Endothelial cell of umbilical vein (primary cell): Measurements from ENCODE around the gene RNF10. TPM values are rescaled to one million over a fixed set of nuclear protein-coding genes. Genes with fewer than 3 reads are reported as not detected.

Experiments used
- BruUV-seq: library from RNA; stranded (reverse); fragments of 400-500 nt; replicated peaks from 2 replicates; lab custom pipeline; 2021; lab: Mats Ljungman, UMichigan
- CTCF ChIA-PET: fragments of 300-600, 350-600 bp; sonication (Branson Sonifier 250); formaldehyde crosslinking; loops from one replicate; lab custom pipeline; 2021; ENCODE audit warnings: antibody characterized with exemption, inconsistent platforms; lab: Charles Lee
- POLR2A ChIA-PET: fragments of 300-600, 350-600 bp; sonication (Branson Sonifier 250); formaldehyde crosslinking; loops from one replicate; lab custom pipeline; 2021; ENCODE audit warnings: antibody characterized with exemption, inconsistent platforms; lab: Charles Lee
- DNase-seq: peaks from one replicate; pipeline ENCODE4 v3.0.0-alpha.2; 2011; ENCODE audit warnings: low read depth, low spot score
- FAIRE-seq: peaks from 2 replicates; lab custom pipeline; 2011; peaks lifted over from hg19 to GRCh38; lab: Jason Lieb, UNC
- H2AFZ ChIP-seq: 2 replicates; pipeline ENCODE4 v1.6.0; 2012; ENCODE audit warnings: low read depth, low read length, control low read depth, inconsistent platforms
- H3K27ac ChIP-seq: 2 replicates; pipeline ENCODE4 v1.5.1; 2011; ENCODE audit warnings: low read depth, mild to moderate bottlenecking, control low read depth, low read length, moderate library complexity; ENCODE audit not compliant: insufficient read depth
- H3K27me3 ChIP-seq, 2 experiments: 2 replicates each; pipeline versions ENCODE4 v1.6.0 to v1.6.1; 2011; ENCODE audit warnings: low read length in 2 of 2, mixed read lengths in 1 of 2; ENCODE audit not compliant: control insufficient read depth in 2 of 2, insufficient read depth in 2 of 2
- H3K36me3 ChIP-seq, 2 experiments: 2 replicates in 1 of 2; 3 replicates in 1 of 2; pipeline ENCODE4 v1.5.1; 2011; ENCODE audit warnings: low read length in 2 of 2, mild to moderate bottlenecking in 1 of 2, moderate library complexity in 1 of 2; ENCODE audit not compliant: control insufficient read depth in 2 of 2, insufficient read depth in 2 of 2; ENCODE audit errors: extremely low read depth in 1 of 2
- H3K4me1 ChIP-seq: 3 replicates; pipeline ENCODE4 v1.5.1; 2011; ENCODE audit warnings: mild to moderate bottlenecking, low read length; ENCODE audit not compliant: control insufficient read depth, insufficient read depth; ENCODE audit errors: extremely low read depth
- H3K4me2 ChIP-seq: 2 replicates; pipeline ENCODE4 v1.6.1; 2011; ENCODE audit warnings: low read length, control low read depth, mixed read lengths; ENCODE audit not compliant: insufficient read depth
- H3K4me3 ChIP-seq, 3 experiments: fragments of 200-600 bp in 1 of 3; sonication (generic), shearing (Covaris generic) in 1 of 3; replicated peaks in 1 of 3; 2 replicates each; pipeline ENCODE4 v1.5.1; 2011 to 2016; ENCODE audit warnings: control low read depth in 3 of 3, low read length in 3 of 3, mild to moderate bottlenecking in 2 of 3, inconsistent platforms in 1 of 3, low read depth in 1 of 3, moderate library complexity in 1 of 3; ENCODE audit not compliant: insufficient read depth in 1 of 3
- H3K79me2 ChIP-seq: 2 replicates; pipeline ENCODE4 v1.6.0; 2012; ENCODE audit warnings: low read length, inconsistent platforms; ENCODE audit not compliant: control insufficient read depth, insufficient read depth
- H3K9ac ChIP-seq: replicated peaks from 2 replicates; pipeline ENCODE3; 2011; ENCODE audit warnings: low read length, control low read depth; ENCODE audit not compliant: insufficient read depth; ENCODE audit errors: extremely low read depth
- H3K9me1 ChIP-seq: replicated peaks from 3 replicates; pipeline ENCODE4 v1.6.0; 2011; ENCODE audit warnings: mild to moderate bottlenecking, low read length; ENCODE audit not compliant: control insufficient read depth, insufficient read depth; ENCODE audit errors: extremely low read depth
- H3K9me3 ChIP-seq: replicated peaks from 2 replicates; pipeline ENCODE4 v1.5.1; 2012; ENCODE audit warnings: low read length, inconsistent platforms; ENCODE audit not compliant: control insufficient read depth, insufficient read depth
- H4K20me1 ChIP-seq: replicated peaks from 2 replicates; pipeline ENCODE3; 2011; ENCODE audit warnings: mild to moderate bottlenecking, low read length; ENCODE audit not compliant: control insufficient read depth, insufficient read depth; ENCODE audit errors: extremely low read depth
- EZH2 ChIP-seq: IDR thresholded peaks from 2 replicates; pipeline ENCODE4 v1.6.1; 2012; ENCODE audit warnings: borderline replicate concordance, low read depth, mild to moderate bottlenecking, moderate library complexity, low read length, inconsistent platforms; ENCODE audit not compliant: severe bottlenecking
- FOS ChIP-seq: IDR thresholded peaks from 2 replicates; pipeline ENCODE4 v1.6.1; 2011; ENCODE audit warnings: mild to moderate bottlenecking, low read length, moderate library complexity, borderline replicate concordance; ENCODE audit not compliant: insufficient read depth
- GATA2 ChIP-seq: IDR thresholded peaks from 2 replicates; pipeline ENCODE4 v1.7.0; 2011; ENCODE audit warnings: low read depth, mild to moderate bottlenecking, moderate library complexity, mixed read lengths, low read length; ENCODE audit not compliant: insufficient read length, insufficient read depth
- JUN ChIP-seq: IDR thresholded peaks from 2 replicates; pipeline ENCODE4 v1.6.1; 2011; ENCODE audit warnings: borderline replicate concordance, low read depth; ENCODE audit not compliant: insufficient read length, insufficient read depth
- MYC ChIP-seq: IDR thresholded peaks from one replicate; pipeline ENCODE4 v1.6.1; 2011; ENCODE audit warnings: mild to moderate bottlenecking, low read depth, low read length
- POLR2A ChIP-seq: IDR thresholded peaks from 2 replicates; pipeline ENCODE4 v1.6.1; 2012; ENCODE audit warnings: low read depth, mild to moderate bottlenecking, control low read depth, low read length
- POLR2AphosphoS5 ChIP-seq: IDR thresholded peaks from 2 replicates; pipeline ENCODE4 v1.6.1; 2012; ENCODE audit warnings: low read depth, mild to moderate bottlenecking, control low read depth, low read length, moderate library complexity; ENCODE audit not compliant: insufficient read depth
- dilution Hi-C: fragments of 300-500 bp; cut with MboI; formaldehyde crosslinking; loops from one replicate; pipeline ENCODE4 v1.15.0; 2019; ENCODE audit warnings: low sequenced_read_pairs; ENCODE audit not compliant: extremely low pct_ligation_motif_present
- intact Hi-C: fragments of 100-400 bp; cut with micrococcal nuclease; formaldehyde crosslinking; loops from one replicate; pipeline ENCODE4 v1.10.0; 2022
- polyA plus RNA-seq, 4 experiments: library from polyadenylated mRNA; depleted of rRNA in 3 of 4; stranded (reverse) in 3 of 4; unstranded in 1 of 4; fragments of >200 nt; gene quantifications; 2 replicates each; pipeline versions ENCODE4 v1.2.1 to v1.2.3, GENCODE V29; 2011 to 2012; ENCODE audit warnings: missing spikeins in 1 of 4
- total RNA-seq: library from RNA; stranded (reverse); gene quantifications from 2 replicates; pipeline ENCODE4 v1.2.3, GENCODE V29; 2021
- TF ChIP-seq, protein P1 (sequence below): IDR thresholded peaks from 2 replicates; pipeline ENCODE4 v1.6.1; 2011; ENCODE audit not compliant: insufficient read depth, insufficient read length
- TF ChIP-seq, protein P2 (sequence below), 2 donors: IDR thresholded peaks; 1 replicate in 1 of 2; 2 replicates in 1 of 2; pipeline ENCODE4 v1.5.1; 2011; ENCODE audit warnings: low read length in 2 of 2, mild to moderate bottlenecking in 2 of 2, moderate library complexity in 2 of 2, control low read depth in 1 of 2, inconsistent platforms in 1 of 2, low read depth in 1 of 2; ENCODE audit not compliant: insufficient read depth in 1 of 2; ENCODE audit errors: extremely low read depth in 1 of 2

The RNF10 gene
- total and polyA plus RNA-seq, 2 donors (not counting 3 experiments of a cell fraction or from before 2014, with no cell fraction given), result 120 to 236 TPM

DNA sequence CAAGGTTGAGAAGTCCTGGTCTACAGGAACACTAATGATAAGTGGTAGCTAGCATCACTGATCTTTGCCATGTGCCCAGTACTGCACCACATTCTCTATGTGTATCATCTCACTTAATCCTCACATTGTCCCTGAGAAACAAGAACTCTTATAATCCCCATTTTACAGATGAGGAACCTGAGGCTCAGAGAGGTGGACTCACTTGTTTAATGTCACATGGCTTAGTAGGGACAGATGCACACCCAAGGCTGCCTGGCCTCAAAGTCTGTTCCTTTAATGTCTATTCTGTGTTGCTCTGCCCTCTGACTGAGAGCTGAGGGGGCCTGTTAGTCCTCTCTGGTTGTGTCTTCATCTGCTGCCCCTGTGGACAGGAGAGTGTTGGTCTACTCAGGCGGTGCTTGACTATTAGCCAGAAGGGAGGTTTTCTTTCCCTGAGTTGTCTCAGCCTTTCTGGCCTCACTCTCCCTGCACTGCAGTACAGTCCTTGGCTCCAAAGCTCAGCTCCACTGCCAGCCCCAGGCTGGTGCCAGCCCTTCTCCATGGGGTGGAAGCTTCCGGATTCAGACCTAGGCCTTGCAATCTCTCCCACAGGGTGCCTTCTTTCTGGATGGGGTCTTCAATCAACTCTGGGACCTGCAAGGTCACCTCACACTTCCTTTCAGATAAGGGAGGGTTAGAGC lies 43.2 kb upstream of the RNF10 start:
- BruUV-seq, result no TSS peak
- no peak overlapping the region for H3K4me3 ChIP-seq
- no peak overlapping the region for H3K27ac ChIP-seq
- no peaks in the 10 kb centered on the region for H3K36me3 ChIP-seq
- POLR2A ChIA-PET, result no interaction called here
- no peaks in the 10 kb centered on the region for H3K9me1 ChIP-seq
- no peak overlapping the region for H3K4me2 ChIP-seq
- intact Hi-C loops, result no loop called here
- H3K79me2 ChIP-seq, result peaks cover under 1% of the 10 kb centered on the region
- no peak overlapping the region for H3K9ac ChIP-seq
- TF ChIP-seq, protein P1, sequence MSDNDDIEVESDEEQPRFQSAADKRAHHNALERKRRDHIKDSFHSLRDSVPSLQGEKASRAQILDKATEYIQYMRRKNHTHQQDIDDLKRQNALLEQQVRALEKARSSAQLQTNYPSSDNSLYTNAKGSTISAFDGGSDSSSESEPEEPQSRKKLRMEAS, result no peak
- TF ChIP-seq, protein P2, sequence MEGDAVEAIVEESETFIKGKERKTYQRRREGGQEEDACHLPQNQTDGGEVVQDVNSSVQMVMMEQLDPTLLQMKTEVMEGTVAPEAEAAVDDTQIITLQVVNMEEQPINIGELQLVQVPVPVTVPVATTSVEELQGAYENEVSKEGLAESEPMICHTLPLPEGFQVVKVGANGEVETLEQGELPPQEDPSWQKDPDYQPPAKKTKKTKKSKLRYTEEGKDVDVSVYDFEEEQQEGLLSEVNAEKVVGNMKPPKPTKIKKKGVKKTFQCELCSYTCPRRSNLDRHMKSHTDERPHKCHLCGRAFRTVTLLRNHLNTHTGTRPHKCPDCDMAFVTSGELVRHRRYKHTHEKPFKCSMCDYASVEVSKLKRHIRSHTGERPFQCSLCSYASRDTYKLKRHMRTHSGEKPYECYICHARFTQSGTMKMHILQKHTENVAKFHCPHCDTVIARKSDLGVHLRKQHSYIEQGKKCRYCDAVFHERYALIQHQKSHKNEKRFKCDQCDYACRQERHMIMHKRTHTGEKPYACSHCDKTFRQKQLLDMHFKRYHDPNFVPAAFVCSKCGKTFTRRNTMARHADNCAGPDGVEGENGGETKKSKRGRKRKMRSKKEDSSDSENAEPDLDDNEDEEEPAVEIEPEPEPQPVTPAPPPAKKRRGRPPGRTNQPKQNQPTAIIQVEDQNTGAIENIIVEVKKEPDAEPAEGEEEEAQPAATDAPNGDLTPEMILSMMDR (IDR thresholded peaks at IDR 0.05; ENCODE audit: extremely low read depth in 1 of 2, insufficient read depth in 1 of 2, low read depth in 1 of 2, low read length in 2 of 2), result no peak
- TF ChIP-seq EZH2, result no peak
- TF ChIP-seq FOS, result no peak
- no peak for TF ChIP-seq POLR2A
- no peak for TF ChIP-seq JUN
- no peak for TF ChIP-seq GATA2
- no peak for TF ChIP-seq MYC
- no peak for TF ChIP-seq POLR2AphosphoS5
- H3K9me3 ChIP-seq, result no peaks in the 10 kb centered on the region
- H3K4me1 ChIP-seq, result peaks cover 13% of the 10 kb centered on the region
- H3K27me3 ChIP-seq, result no peaks in the 10 kb centered on the region
- dilution Hi-C loops, result no loop called here
- H4K20me1 ChIP-seq, result no peaks in the 10 kb centered on the region
- FAIRE-seq (no peak), DNase-seq (no peak)
- no peak overlapping the region for H2AFZ ChIP-seq
- CTCF ChIA-PET, result interaction anchor here (0.9 to 1.4 kb wide), 2 partner anchors 19 to 22 kb away, joined by 3 to 5 read pairs; no protein-coding TSS in a partner anchor
